Right lobe of liver (tissue), 6 donors: ENCODE results near the gene EEF2. TPM values are rescaled to one million over a fixed set of nuclear protein-coding genes. Genes with fewer than 3 reads are reported as not detected.
"Not testable (repeated sequence)": the region's sequence is repeated elsewhere in the genome, so short reads cannot be mapped to it uniquely, and the experiment has no call there.

ENCODE experiments used
- ATAC-seq, 4 donors: fragments of 200-7000 bp; cut with Tn5 transposase; one replicate each; pipeline ENCODE4 v1.9.1; 2020; ENCODE audit warnings: mild to moderate bottlenecking in 4 of 4, moderate library complexity in 4 of 4
- DNase-seq, 3 donors: peaks; one replicate each; pipeline ENCODE4 v3.0.0-alpha.2; 2020
- H3K27ac ChIP-seq, 3 donors: fragments of 200-600 bp; one replicate each; pipeline ENCODE4 v1.8.0; 2022
- H3K27me3 ChIP-seq, 2 donors: fragments of 200-600 bp; one replicate each; pipeline ENCODE4 v1.8.0; 2022
- H3K36me3 ChIP-seq, 4 donors: fragments of 200-600 bp; sonication (generic) in 1 of 4; one replicate each; pipeline versions ENCODE4 v1.5.1 to v1.8.0; 2017 to 2022; ENCODE audit warnings: control low read depth in 1 of 4
- H3K4me1 ChIP-seq, 4 donors: fragments of 200-600 bp; sonication (generic) in 1 of 4; one replicate each; pipeline versions ENCODE4 v1.5.1 to v1.8.0; 2017 to 2022; ENCODE audit warnings: control low read depth in 1 of 4
- H3K4me3 ChIP-seq, 3 donors: fragments of 200-600 bp; one replicate each; pipeline ENCODE4 v1.8.0; 2022
- H3K9me3 ChIP-seq, 4 donors: fragments of 200-600 bp; sonication (generic) in 1 of 4; one replicate each; pipeline versions ENCODE4 v1.5.1 to v1.8.0; 2017 to 2022; ENCODE audit warnings: control low read depth in 1 of 4
- CTCF ChIP-seq, 4 donors: fragments of 200-600 bp in 3 of 4; fragments of 450-650 bp in 1 of 4; IDR thresholded peaks; one replicate each; pipeline versions ENCODE4 v1.5.1 to v1.8.0; 2016 to 2022; ENCODE audit warnings: antibody characterized with exemption in 4 of 4, mild to moderate bottlenecking in 2 of 4
- POLR2A ChIP-seq: fragments of 450-650 bp; IDR thresholded peaks from one replicate; pipeline ENCODE4 v1.6.1; 2017; ENCODE audit warnings: antibody characterized with exemption, mild to moderate bottlenecking
- WGBS: methylation state at CpG from one replicate; pipeline ENCODE4 v1.1.6; 2018; ENCODE audit warnings: low coverage, low lambda C conversion rate; ENCODE audit not compliant: insufficient coverage; ENCODE audit errors: missing lambda C conversion rate; 5-methylcytosine and 5-hydroxymethylcytosine counted together
- intact Hi-C, 2 donors: fragments of 100-400 bp; cut with DNase I; formaldehyde crosslinking; loops; one replicate each; pipeline versions ENCODE4 v1.11.2 to v1.14.1; 2022
- total RNA-seq, 6 experiments: library from RNA; depleted of rRNA in 2 of 6; stranded (reverse); fragments of >200 nt in 2 of 6; fragmentation: NEBNext Ultra II Directional in 3 of 6; extraction: Animal tissue kit (Norgen Biotek cat#: 25700) in 3 of 6; gene quantifications; one replicate each; pipeline versions ENCODE4 v1.1.0 to v1.2.4, GENCODE V29; 2016 to 2023
- donor health status: DM: no; HTN: yes; CAD: no.
- donor health status: DM: no; HTN: no; CAD: no.
- donor health status: DM: no; HTN: no; CAD: no.
- donor health status: DM: no; HTN: yes; CAD: no.
- donor health status: DM: no; HTN: yes; CAD: no.

Gene EEF2
- total RNA-seq, 6 experiments from 2014 or later, result 933 to 1,231 (median 1,031) TPM

- Histone ChIP-seq H3K9me3 (no peaks in the 10 kb centered on the region), H3K36me3 (peaks cover 0 to 22% (median 3%) of the 10 kb centered on the region in 4 donors), H3K27me3 (no peaks in the 10 kb centered on the region), H3K27ac (peak overlapping the region; percentile 88 to 91 (median 88)), H3K4me3 (peak overlapping the region; percentile 80 to 94 (median 83)), H3K4me1 (peaks cover 0 to 18% (median 7%) of the 10 kb centered on the region in 4 donors)
- DNase-seq (no peak), ATAC-seq (no peak)
- TF ChIP-seq POLR2A, result no peak
- no peak for TF ChIP-seq CTCF (IDR thresholded peaks at IDR 0.05)
- 2% methylated on average over 18 of the region's 22 CpGs for WGBS
- intact Hi-C loops, result no loop called here
These were observed 14.9 kb downstream of the EEF2 start for GRCh38 chr19:3970313-3970807.

DNA sequence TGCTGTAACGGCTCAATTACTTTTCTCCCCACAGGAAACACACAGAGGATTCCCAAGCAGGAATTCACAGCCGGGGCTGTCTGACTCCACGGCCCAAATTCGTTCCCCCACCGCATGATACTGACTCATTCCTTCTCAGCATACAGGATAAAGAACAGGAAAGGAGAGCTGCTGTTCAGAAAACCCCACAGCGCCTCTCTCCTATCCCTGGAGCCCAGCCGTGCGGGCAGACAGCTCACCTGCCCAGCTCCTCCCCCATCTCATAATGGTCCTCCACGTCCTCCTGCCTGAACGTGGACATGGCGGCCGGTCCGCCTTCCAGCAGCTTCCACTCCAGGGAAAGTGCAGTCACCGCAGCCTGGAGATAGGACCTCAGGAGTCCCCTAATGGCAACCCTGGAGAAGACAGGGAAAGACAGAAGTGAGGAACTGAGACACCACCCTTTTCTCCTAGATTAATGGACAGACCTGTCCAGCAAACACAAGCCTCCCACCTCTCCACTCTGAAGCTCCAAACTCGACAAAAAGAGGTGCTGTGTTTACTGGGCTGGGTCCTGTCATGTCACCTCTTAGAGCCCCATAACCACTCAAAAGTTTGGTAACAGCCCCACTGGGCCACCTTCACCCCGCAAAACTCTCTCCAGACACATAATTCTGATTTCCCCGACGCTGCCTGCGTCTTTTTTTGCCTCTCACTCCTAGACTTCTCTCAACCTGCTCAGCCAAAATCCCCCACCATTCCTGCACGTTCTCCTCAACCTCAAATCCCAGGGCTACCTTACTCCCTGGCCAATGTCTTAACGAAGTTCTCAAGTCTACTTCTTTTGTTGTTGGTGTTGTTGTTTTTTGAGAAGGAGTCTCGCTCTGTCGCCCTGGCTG is 15.6 kb downstream of the EEF2 start:
- Histone ChIP-seq H3K4me3 (peak overlapping the region; percentile 80 to 94 (median 83)), H3K4me1 (peaks cover 0 to 18% (median 7%) of the 10 kb centered on the region in 4 donors), H3K9me3 (no peaks in the 10 kb centered on the region), H3K36me3 (peaks cover 0 to 21% (median 1%) of the 10 kb centered on the region in 4 donors), H3K27me3 (no peaks in the 10 kb centered on the region), H3K27ac (peak overlapping the region; percentile 88 to 91 (median 88))
- ATAC-seq (peak in 1 of 4 donors; percentile 2), DNase-seq (peak in 1 of 3 donors; percentile 40)
- WGBS, result 38% methylated on average over 15 of the region's 23 CpGs
- intact Hi-C loops, result no loop called here
- TF ChIP-seq CTCF (IDR thresholded peaks at IDR 0.05) (no peak), POLR2A (no peak)

- Histone ChIP-seq H3K27me3 (no peaks in the 10 kb centered on the region), H3K27ac (peak overlapping the region; percentile 88 to 91 (median 88)), H3K9me3 (no peaks in the 10 kb centered on the region), H3K4me1 (peaks cover 0 to 18% (median 7%) of the 10 kb centered on the region in 4 donors), H3K36me3 (peaks cover 0 to 27% (median 3%) of the 10 kb centered on the region in 4 donors), H3K4me3 (peak overlapping the region in 1 of 3 donors; percentile 7)
- DNase-seq (peak; percentile 73 to 82 (median 75)), ATAC-seq (peak; percentile 57 to 77 (median 72))
- intact Hi-C loops, result no loop called here
- WGBS, result 49% methylated on average over 9 of the region's 9 CpGs
- no peak for TF ChIP-seq CTCF (IDR thresholded peaks at IDR 0.05)
- peak; percentile 47 for TF ChIP-seq POLR2A
These were observed 16.5 kb downstream of the EEF2 start for GRCh38 chr19:3968556-3969434.

- DNase-seq, H3K27me3 ChIP-seq, intact Hi-C loops, ATAC-seq, H3K4me3 ChIP-seq, H3K9me3 ChIP-seq: not testable (repeated sequence)
- WGBS, result 60% methylated on average over 1 of the region's 12 CpGs
- peaks cover 0 to 18% (median 7%) of the 10 kb centered on the region in 4 donors for H3K4me1 ChIP-seq
- peak overlapping the region; percentile 43 to 88 (median 65) for H3K27ac ChIP-seq
- H3K36me3 ChIP-seq, result peaks cover 0 to 35% (median 9%) of the 10 kb centered on the region in 4 donors
These were observed 17.3 kb downstream of the EEF2 start for GRCh38 chr19:3967983-3968382.
